Measurements from ENCODE around the gene PTGIS.

Gene PTGIS

GRCh38 chr20:49469060-49469459, 98.9 kb downstream of the PTGIS start:
- DNase-seq (ENCODE audit: low read depth) = no peak

- no peak for DNase-seq (ENCODE audit: low read depth)
Observed at GRCh38 chr20:49468412-49468811, 99.5 kb downstream of the PTGIS start.

- DNase-seq (ENCODE audit: low read depth) = no peak
Observed at GRCh38 chr20:49466114-49466912, 101.6 kb downstream of the PTGIS start.

GRCh38 chr20:49464556-49464955, 103.4 kb downstream of the PTGIS start:
- no peak for DNase-seq (ENCODE audit: low read depth)

GRCh38 chr20:49462626-49463025, 105.3 kb downstream of the PTGIS start:
- no peak for DNase-seq (ENCODE audit: low read depth)

- no peak for DNase-seq (ENCODE audit: low read depth)
Observed at GRCh38 chr20:49461894-49462620, 105.9 kb downstream of the PTGIS start.

GRCh38 chr20:49460916-49461315, 107.0 kb downstream of the PTGIS start:
- no peak for DNase-seq (ENCODE audit: low read depth)

- DNase-seq (ENCODE audit: low read depth) = no peak
Observed at GRCh38 chr20:49460131-49460530, 107.8 kb downstream of the PTGIS start.

- DNase-seq (ENCODE audit: low read depth) = no peak
Observed at GRCh38 chr20:49459684-49460083, 108.3 kb downstream of the PTGIS start.

- no peak for DNase-seq (ENCODE audit: low read depth)
Observed at GRCh38 chr20:49457444-49457843, 110.5 kb downstream of the PTGIS start.

GRCh38 chr20:49456646-49457045, 111.3 kb downstream of the PTGIS start:
- DNase-seq (ENCODE audit: low read depth) = no peak

GRCh38 chr20:49455691-49456090, 112.2 kb downstream of the PTGIS start:
- no peak for DNase-seq (ENCODE audit: low read depth)
